T-helper 17 cell (primary cell): ENCODE results near the gene ELL. TPM values are rescaled to one million over a fixed set of nuclear protein-coding genes. Genes with fewer than 3 reads are reported as not detected.

Experiments used
- ATAC-seq: fragments of 150-1000 bp; cut with Tn5 transposase; 2 replicates; pipeline ENCODE4 v1.10.0; 2021; ENCODE audit warnings: mild to moderate bottlenecking, moderate library complexity
- DNase-seq, 3 donors: peaks; one replicate each; pipeline versions ENCODE4 v3.0.0 to v3.0.0-alpha.2; 2020 to 2021
- H3K9me3 ChIP-seq: one replicate; pipeline ENCODE4 v1.7.0; 2013; ENCODE audit warnings: low read length, mild to moderate bottlenecking; ENCODE audit not compliant: control insufficient read depth, poor library complexity, severe bottlenecking
- H3K27ac Mint-ChIP-seq: one replicate; pipeline ENCODE4 v1.8.0; 2022; ENCODE audit warnings: mild to moderate bottlenecking, moderate library complexity, mixed read lengths
- H3K27me3 Mint-ChIP-seq: one replicate; pipeline ENCODE4 v1.8.0; 2022; ENCODE audit warnings: mixed read lengths
- H3K36me3 Mint-ChIP-seq: one replicate; pipeline ENCODE4 v1.8.0; 2022; ENCODE audit warnings: low read depth, mixed read lengths
- H3K4me1 Mint-ChIP-seq: one replicate; pipeline ENCODE4 v1.8.0; 2022; ENCODE audit warnings: mild to moderate bottlenecking, mixed read lengths
- H3K4me3 Mint-ChIP-seq: one replicate; pipeline ENCODE4 v1.8.0; 2022; ENCODE audit warnings: mild to moderate bottlenecking, moderate library complexity, mixed read lengths
- total RNA-seq, 4 donors: library from RNA in 2 of 4; stranded (reverse) in 2 of 4; gene quantifications; one replicate each; pipeline ENCODE4 v1.2.3 and lab custom pipeline; 2022 to 2026

ELL gene
- total RNA-seq, 2 donors from 2014 or later, result 51.0 to 62.8 TPM

GRCh38 chr19:18499055-18499775 is 22.7 kb downstream of the ELL start:
- Mint-ChIP-seq H3K4me3 (peak overlapping the region; percentile 31), H3K27me3 (no peaks in the 10 kb centered on the region)

GRCh38 chr19:18496980-18497256 is 25.0 kb downstream of the ELL start:
- no peaks in the 10 kb centered on the region for H3K27me3 Mint-ChIP-seq
- H3K4me3 Mint-ChIP-seq, result peak overlapping the region; percentile 85
- H3K36me3 Mint-ChIP-seq, result no peaks in the 10 kb centered on the region
- peaks cover 69% of the 10 kb centered on the region for H3K4me1 Mint-ChIP-seq
- H3K27ac Mint-ChIP-seq, result peak overlapping the region; percentile 98
- no peak for ATAC-seq
- DNase-seq, result no peak
- no peaks in the 10 kb centered on the region for H3K9me3 ChIP-seq

More at GRCh38 chr19:18499055-18499775, 22.7 kb downstream of the ELL start:
- no peak for DNase-seq
- Mint-ChIP-seq H3K36me3 (no peaks in the 10 kb centered on the region), H3K4me1 (peaks cover 71% of the 10 kb centered on the region), H3K27ac (peak overlapping the region; percentile 98)
- no peaks in the 10 kb centered on the region for H3K9me3 ChIP-seq
- no peak for ATAC-seq

- H3K9me3 ChIP-seq, result no peaks in the 10 kb centered on the region
- ATAC-seq (peak; percentile 95), DNase-seq (peak; percentile 59 to 78 (median 63))
- Mint-ChIP-seq H3K27ac (peak overlapping the region; percentile 98), H3K4me1 (peaks cover 65% of the 10 kb centered on the region), H3K36me3 (no peaks in the 10 kb centered on the region), H3K27me3 (no peaks in the 10 kb centered on the region), H3K4me3 (peak overlapping the region; percentile 85)
Measured at GRCh38 chr19:18496167-18496979, 25.5 kb downstream of the ELL start.

- H3K9me3 ChIP-seq, result no peaks in the 10 kb centered on the region
- Mint-ChIP-seq H3K4me3 (peak overlapping the region; percentile 85), H3K27me3 (no peaks in the 10 kb centered on the region), H3K4me1 (peaks cover 55% of the 10 kb centered on the region), H3K27ac (peak overlapping the region; percentile 98), H3K36me3 (no peaks in the 10 kb centered on the region)
- no peak for DNase-seq
- ATAC-seq, result no peak
Measured at GRCh38 chr19:18495204-18495911, 26.5 kb downstream of the ELL start.

GRCh38 chr19:18494267-18494607 is 27.6 kb downstream of the ELL start:
- H3K36me3 Mint-ChIP-seq, result no peaks in the 10 kb centered on the region
- peak overlapping the region; percentile 85 for H3K4me3 Mint-ChIP-seq
- no peak for ATAC-seq
- no peaks in the 10 kb centered on the region for H3K27me3 Mint-ChIP-seq
- no peaks in the 10 kb centered on the region for H3K9me3 ChIP-seq
- peak overlapping the region; percentile 98 for H3K27ac Mint-ChIP-seq
- H3K4me1 Mint-ChIP-seq, result peaks cover 57% of the 10 kb centered on the region
- DNase-seq, result peak in 1 of 3 donors; percentile 32

GRCh38 chr19:18493440-18494266 is 28.2 kb downstream of the ELL start:
- DNase-seq, result no peak
- no peaks in the 10 kb centered on the region for H3K9me3 ChIP-seq
- H3K27ac Mint-ChIP-seq, result peak overlapping the region; percentile 98
- no peak for ATAC-seq
- peaks cover 52% of the 10 kb centered on the region for H3K4me1 Mint-ChIP-seq
- H3K36me3 Mint-ChIP-seq, result no peaks in the 10 kb centered on the region
- peak overlapping the region; percentile 85 for H3K4me3 Mint-ChIP-seq
- H3K27me3 Mint-ChIP-seq, result no peaks in the 10 kb centered on the region

GRCh38 chr19:18491995-18492953 is 29.6 kb downstream of the ELL start:
- H3K36me3 Mint-ChIP-seq, result no peaks in the 10 kb centered on the region
- H3K4me3 Mint-ChIP-seq, result peak overlapping the region; percentile 25
- no peaks in the 10 kb centered on the region for H3K9me3 ChIP-seq
- peak overlapping the region; percentile 98 for H3K27ac Mint-ChIP-seq
- ATAC-seq, result no peak
- no peaks in the 10 kb centered on the region for H3K27me3 Mint-ChIP-seq
- peaks cover 60% of the 10 kb centered on the region for H3K4me1 Mint-ChIP-seq
- no peak for DNase-seq

- Mint-ChIP-seq H3K4me3 (no peak overlapping the region), H3K27me3 (no peaks in the 10 kb centered on the region), H3K4me1 (peaks cover 55% of the 10 kb centered on the region), H3K27ac (peak overlapping the region; percentile 27), H3K36me3 (no peaks in the 10 kb centered on the region)
- DNase-seq (no peak), ATAC-seq (no peak)
- no peaks in the 10 kb centered on the region for H3K9me3 ChIP-seq
Measured at GRCh38 chr19:18490728-18491127, 31.1 kb downstream of the ELL start.

GRCh38 chr19:18489627-18490184 is 32.2 kb downstream of the ELL start:
- Mint-ChIP-seq H3K4me1 (peaks cover 50% of the 10 kb centered on the region), H3K27ac (no peak overlapping the region), H3K27me3 (no peaks in the 10 kb centered on the region), H3K4me3 (peak overlapping the region; percentile 39), H3K36me3 (no peaks in the 10 kb centered on the region)
- DNase-seq (no peak), ATAC-seq (no peak)
- no peaks in the 10 kb centered on the region for H3K9me3 ChIP-seq

- H3K9me3 ChIP-seq, result no peaks in the 10 kb centered on the region
- ATAC-seq (no peak), DNase-seq (no peak)
- Mint-ChIP-seq H3K36me3 (no peaks in the 10 kb centered on the region), H3K27ac (peak overlapping the region; percentile 45), H3K4me1 (peaks cover 47% of the 10 kb centered on the region), H3K27me3 (no peaks in the 10 kb centered on the region), H3K4me3 (peak overlapping the region; percentile 39)
Measured at GRCh38 chr19:18488838-18489626, 32.8 kb downstream of the ELL start.

GRCh38 chr19:18488403-18488723 is 33.5 kb downstream of the ELL start:
- H3K9me3 ChIP-seq, result no peaks in the 10 kb centered on the region
- Mint-ChIP-seq H3K36me3 (no peaks in the 10 kb centered on the region), H3K4me1 (peaks cover 48% of the 10 kb centered on the region), H3K27me3 (no peaks in the 10 kb centered on the region), H3K4me3 (peak overlapping the region; percentile 61), H3K27ac (peak overlapping the region; percentile 67)
- DNase-seq (no peak), ATAC-seq (peak; percentile 59)
